LHCN-M2 (cell line): ENCODE data around the gene TLCD3B. TPM values are rescaled to one million over a fixed set of nuclear protein-coding genes. Genes with fewer than 3 reads are reported as not detected.
"Not testable (repeated sequence)": the region's sequence is repeated elsewhere in the genome, so short reads cannot be mapped to it uniquely, and the experiment has no call there.

Experiments used
- DNase-seq: peaks from one replicate; pipeline ENCODE4 v3.0.0-alpha.2; 2012; ENCODE audit warnings: low read depth
- total RNA-seq: library from RNA; depleted of rRNA; stranded (reverse); fragments of >200 nt; gene quantifications from 2 replicates; pipeline ENCODE4 v1.2.3, GENCODE V29; 2014

The TLCD3B gene
- total RNA-seq, 1 experiment from 2014 or later: not detected

- DNase-seq: peak; percentile 46
Observed at GRCh38 chr16:30060836-30061554, 29.9 kb upstream of the TLCD3B start.

DNA sequence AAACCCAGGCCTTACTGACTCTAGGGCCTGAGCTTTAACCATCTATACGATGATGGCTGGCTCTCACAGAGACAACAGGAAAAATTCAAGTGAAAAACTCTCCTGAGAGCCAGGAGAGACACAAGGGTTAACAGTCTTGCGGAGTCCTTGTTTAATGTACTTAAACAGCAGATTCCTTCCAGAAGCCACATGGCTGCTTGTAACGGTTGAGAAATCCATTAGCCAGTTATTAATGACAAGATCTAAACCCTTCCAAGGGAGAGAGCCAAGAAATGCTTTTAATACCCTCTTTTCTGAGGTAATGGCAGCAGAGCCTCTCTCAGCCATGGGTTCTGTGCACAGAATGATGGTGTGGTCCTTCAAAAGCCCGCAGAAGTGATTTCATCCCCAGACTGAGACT is 29.3 kb upstream of the TLCD3B start:
- no peak for DNase-seq

- no peak for DNase-seq
Observed at GRCh38 chr16:30054959-30055553, 24.0 kb upstream of the TLCD3B start.

- no peak for DNase-seq
Observed at GRCh38 chr16:30054451-30054850, 23.4 kb upstream of the TLCD3B start.

DNA sequence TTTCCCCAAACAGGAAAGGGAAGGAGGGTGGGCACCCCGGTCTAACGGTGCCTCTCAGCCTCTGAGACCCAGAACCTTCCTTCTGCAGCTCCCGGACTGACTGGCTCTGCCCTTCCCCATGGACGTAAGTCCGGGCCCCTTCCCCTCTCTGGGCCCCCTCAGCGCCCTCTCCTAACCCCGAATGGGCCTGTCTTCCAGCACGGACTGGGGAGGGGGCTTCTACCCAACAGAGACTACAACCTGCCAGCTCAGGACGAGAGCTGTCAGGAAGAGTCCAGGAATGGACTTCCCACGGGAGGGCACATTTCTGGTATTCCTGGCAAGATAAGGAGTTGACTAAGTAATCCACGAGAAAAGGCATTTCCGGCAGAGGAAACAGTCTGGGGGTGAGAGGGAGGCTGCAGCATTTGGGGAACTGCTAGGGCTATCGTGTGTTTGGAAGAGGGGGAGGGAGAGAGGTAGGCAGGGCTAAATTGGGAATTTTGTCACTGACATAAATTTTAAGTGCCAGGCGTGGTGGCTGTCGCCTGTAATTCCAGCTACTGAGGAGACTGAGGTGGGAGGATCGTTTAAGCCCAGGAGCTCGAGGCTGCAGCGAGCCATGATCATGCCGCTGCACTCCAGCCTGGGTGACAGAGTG is 22.4 kb upstream of the TLCD3B start:
- DNase-seq: peak; percentile 46

- peak; percentile 89 for DNase-seq
Observed at GRCh38 chr16:30052671-30053372, 21.8 kb upstream of the TLCD3B start.

DNA sequence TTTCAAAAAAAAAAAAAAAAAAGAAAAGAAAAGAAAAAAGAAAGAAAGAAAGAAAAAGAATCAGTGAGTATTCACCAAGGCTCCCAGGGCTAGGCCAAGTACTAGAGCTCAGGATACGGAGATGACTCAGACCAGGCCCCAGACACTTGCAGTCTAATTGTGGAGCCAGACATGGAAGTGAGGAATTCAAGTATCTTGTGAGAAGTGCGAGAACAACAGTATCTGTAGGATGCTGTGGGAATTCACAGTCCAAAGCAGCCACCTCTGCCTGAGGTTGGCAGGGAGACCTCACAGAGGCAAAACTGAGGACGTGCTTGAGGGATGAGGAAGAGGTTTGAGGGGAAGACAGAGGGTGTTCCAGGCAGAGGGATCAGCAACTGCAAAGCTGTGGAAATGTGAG is 20.4 kb upstream of the TLCD3B start:
- peak; percentile 58 for DNase-seq

DNA sequence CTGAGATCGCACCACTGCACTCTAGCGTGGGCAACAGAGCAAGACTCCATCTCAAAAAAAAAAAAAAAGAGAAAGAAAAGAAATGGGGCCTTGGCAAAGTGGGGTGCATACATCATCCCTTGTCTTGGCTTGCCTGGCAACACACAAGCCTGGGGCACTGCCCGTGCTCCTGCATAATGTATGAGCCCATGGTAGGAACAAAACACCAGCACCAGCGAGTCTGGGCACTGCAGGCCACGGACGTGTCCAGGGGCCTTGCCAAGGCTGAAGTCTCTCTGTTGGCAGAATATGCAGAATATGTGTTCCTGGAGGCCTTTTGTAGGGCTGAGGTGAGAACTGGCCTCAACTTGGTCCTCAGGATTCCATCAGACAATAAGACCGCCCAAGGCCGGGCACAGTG is 18.8 kb upstream of the TLCD3B start:
- no peak for DNase-seq

GRCh38 chr16:30046588-30046987 is 15.5 kb upstream of the TLCD3B start:
- no peak for DNase-seq

- no peak for DNase-seq
Observed at GRCh38 chr16:30046178-30046577, 15.1 kb upstream of the TLCD3B start.

DNA sequence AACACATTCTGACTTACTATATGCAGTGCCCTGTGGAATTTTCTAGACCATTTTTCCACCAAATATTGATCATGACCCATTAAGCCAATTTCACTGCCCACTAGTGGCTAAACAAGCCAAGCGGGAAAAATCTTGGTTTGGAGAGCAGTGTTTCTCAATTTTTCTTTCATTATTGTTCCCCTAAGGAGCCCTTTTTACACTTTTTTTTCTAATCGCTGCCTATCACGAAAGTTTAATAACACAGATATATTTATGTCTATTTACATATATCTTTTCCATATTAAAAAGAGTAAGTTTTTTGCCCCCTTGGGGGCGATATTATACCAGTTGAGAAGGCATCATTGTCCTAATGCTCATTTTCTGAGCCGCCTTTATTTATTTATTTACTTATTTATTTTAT is 10.8 kb upstream of the TLCD3B start:
- DNase-seq: peak; percentile 44

DNA sequence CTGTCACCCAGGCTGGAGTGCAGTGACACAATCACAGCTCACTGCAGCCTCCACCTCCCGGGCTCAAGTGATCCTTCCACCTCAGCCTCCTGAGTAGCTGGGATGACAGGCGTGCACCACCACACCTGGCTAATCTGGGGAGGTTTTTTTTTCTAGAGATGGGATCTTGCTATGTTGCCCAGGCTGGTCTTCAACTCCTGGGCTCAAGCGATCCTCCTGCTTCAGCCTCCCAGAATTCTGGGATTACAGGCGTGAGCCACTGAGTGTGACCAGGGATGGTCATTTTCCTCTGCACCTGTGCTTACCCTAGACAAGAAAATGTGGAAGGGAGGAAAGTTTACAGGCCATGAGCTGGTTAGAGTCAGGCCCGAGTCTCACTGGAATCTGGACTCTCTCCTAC is 9.6 kb upstream of the TLCD3B start:
- not testable (repeated sequence) for DNase-seq

- DNase-seq: no peak
Observed at GRCh38 chr16:30040221-30040620, 9.2 kb upstream of the TLCD3B start.

- no peak for DNase-seq
Observed at GRCh38 chr16:30033270-30033669, 2.2 kb upstream of the TLCD3B start.

- peak; percentile 56 for DNase-seq
Observed at GRCh38 chr16:30032083-30032819, 1.2 kb upstream of the TLCD3B start.

GRCh38 chr16:30031477-30031918 is 427 bp upstream of the TLCD3B start:
- DNase-seq: no peak

DNA sequence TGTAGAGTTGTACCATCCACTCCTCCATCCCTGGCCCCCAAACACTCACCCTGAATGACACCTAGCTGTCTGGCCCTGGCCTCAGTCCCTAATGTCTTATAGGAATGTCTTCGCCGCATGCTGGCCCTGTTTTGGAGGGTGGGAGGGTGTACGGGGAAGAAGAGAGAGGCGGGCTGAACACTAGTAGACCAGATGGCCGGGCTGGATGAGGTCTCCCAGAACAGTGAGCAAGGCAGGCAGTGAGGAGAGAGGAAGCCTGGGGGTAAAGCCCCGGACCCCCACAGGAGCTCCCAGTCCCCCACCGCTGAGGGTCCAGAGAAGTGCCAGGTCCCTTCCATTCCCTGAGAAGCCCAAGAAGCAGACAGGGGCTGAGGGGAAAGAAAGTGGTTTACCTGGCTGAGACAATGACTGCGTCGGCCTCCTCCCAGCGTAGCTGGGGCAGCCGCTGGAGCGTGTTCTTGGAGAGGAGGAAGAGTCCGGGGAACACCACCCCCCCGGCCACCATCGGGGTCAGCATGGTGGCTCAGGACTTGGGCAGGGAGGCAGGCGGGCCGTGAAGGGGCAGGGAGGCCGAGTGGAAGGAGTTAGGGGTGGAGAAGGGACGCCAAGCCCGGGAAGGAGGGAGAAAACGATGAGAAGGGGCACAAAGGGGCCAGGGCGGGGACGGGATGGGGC is 923 bp downstream of the TLCD3B start:
- no peak for DNase-seq

- peak; percentile 39 for DNase-seq
Observed at GRCh38 chr16:30028438-30029076, 2.5 kb downstream of the TLCD3B start.

DNA sequence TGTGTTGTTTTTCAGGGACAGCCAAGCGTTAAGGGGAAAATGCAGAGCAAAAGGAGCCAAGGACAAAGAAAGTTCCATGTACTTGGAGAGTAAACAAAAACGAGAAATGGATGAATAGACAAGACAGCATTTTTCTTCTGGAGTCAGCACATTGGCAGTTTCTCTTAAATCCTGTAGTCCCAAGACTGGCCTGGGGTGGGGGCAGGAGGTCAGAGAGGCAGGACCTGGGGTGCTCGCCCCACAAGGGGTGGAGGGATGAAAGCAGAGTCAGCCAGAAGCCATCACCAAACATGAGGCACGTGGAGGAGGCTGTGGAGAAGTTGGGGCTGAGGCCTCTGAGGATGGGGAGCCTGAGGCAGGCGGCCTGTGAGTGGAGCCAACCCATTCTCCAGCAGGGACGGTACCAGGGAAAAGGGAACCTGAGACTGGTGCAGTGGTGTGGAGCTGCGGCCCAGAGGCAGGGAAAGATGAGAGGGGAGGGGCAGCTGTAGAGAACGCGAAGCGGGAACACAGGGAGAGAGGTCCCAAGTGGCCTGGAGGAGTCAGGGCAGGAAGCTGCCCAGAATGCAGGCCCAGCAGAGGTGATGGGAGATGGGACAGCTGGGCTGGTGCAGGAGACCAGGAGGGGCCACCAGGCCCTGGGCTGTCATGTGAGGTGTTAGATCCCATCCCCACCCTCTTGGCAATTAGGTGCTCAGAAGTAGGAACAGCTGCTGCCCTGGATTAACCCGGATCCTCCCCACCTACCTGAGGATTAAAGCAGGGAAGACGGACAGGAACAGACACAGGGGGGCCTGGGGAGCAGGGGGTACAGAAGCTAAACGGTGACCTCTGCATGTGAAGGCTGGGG is 3.3 kb downstream of the TLCD3B start:
- DNase-seq: no peak

- DNase-seq: no peak
Observed at GRCh38 chr16:30026449-30026848, 4.6 kb downstream of the TLCD3B start.
